ENCODE measurements around the gene SCRN1. TPM values are rescaled to one million over a fixed set of nuclear protein-coding genes. Genes with fewer than 3 reads are reported as not detected.

The SCRN1 gene
- total and polyA plus RNA-seq, 2 of the 13 experiments (the other 11 are each of a cell fraction or from before 2014, with no cell fraction given): 43.2 to 49.8 TPM

Small RNAs within 50 kb of the gene (small RNA-seq; reads per million reads assigned to genes)
- 0 reads per million in 3 experiments for gene RF01210 (ENCODE audit: insufficient read depth in 2 of 3, insufficient read length in 3 of 3, low read depth in 2 of 3, low replicate concordance in 1 of 3)

Other genes with a start within 250 kb of the SCRN1 start
- 0.06 TPM in 1 of 2 replicates, not detected in the other for gene WIPF3, start 183.3 kb downstream of the SCRN1 start, total RNA-seq (2016; rRNA removed; fragmentation: Illumina TruSeq; extraction: Trizol)
- 0.01 and 0.03 TPM in 2 replicates for gene WIPF3, start 183.3 kb downstream of the SCRN1 start, polyA plus RNA-seq (2011; rRNA removed)
- 20.2 and 32.3 TPM in 2 replicates for gene FKBP14, start 36.9 kb upstream of the SCRN1 start, total RNA-seq (2016; rRNA removed; fragmentation: Illumina TruSeq; extraction: Trizol)
- 14.2 and 20.0 TPM in 2 replicates for gene FKBP14, start 36.9 kb upstream of the SCRN1 start, polyA plus RNA-seq (2011; rRNA removed)
- gene PLEKHA8, start 38.6 kb upstream of the SCRN1 start, total RNA-seq (2016; rRNA removed; fragmentation: Illumina TruSeq; extraction: Trizol): 26.4 and 32.5 TPM in 2 replicates
- gene PLEKHA8, start 38.6 kb upstream of the SCRN1 start, polyA plus RNA-seq (2011; rRNA removed): 11.1 and 12.5 TPM in 2 replicates
- 5.7 and 8.2 TPM in 2 replicates for gene MTURN, start 145.2 kb upstream of the SCRN1 start, total RNA-seq (2016; rRNA removed; fragmentation: Illumina TruSeq; extraction: Trizol)
- 7.2 and 7.9 TPM in 2 replicates for gene MTURN, start 145.2 kb upstream of the SCRN1 start, polyA plus RNA-seq (2011; rRNA removed)

Data from HepG2 (cell line).